Esophagus muscularis mucosa (tissue), 4 donors: ENCODE measurements around the gene KCNJ5.

Experiments
- CTCF ChIP-seq, 3 experiments: fragments of 200-600 bp in 2 of 3; fragments of 450-650 bp in 1 of 3; sonication (generic) in 2 of 3; IDR thresholded peaks; one replicate each; pipeline ENCODE4 v1.5.1; 2017 to 2019; ENCODE audit warnings: antibody characterized with exemption in 3 of 3, mild to moderate bottlenecking in 2 of 3, moderate library complexity in 1 of 3
- EP300 ChIP-seq: sonication (generic); formaldehyde crosslinking; IDR thresholded peaks from one replicate; pipeline ENCODE4 v1.6.1; 2017; ENCODE audit warnings: antibody characterized with exemption
- POLR2A ChIP-seq: fragments of 450-650 bp; IDR thresholded peaks from one replicate; pipeline ENCODE4 v1.6.1; 2017; ENCODE audit warnings: antibody characterized with exemption, moderate library complexity, mild to moderate bottlenecking, low read depth

DNA sequence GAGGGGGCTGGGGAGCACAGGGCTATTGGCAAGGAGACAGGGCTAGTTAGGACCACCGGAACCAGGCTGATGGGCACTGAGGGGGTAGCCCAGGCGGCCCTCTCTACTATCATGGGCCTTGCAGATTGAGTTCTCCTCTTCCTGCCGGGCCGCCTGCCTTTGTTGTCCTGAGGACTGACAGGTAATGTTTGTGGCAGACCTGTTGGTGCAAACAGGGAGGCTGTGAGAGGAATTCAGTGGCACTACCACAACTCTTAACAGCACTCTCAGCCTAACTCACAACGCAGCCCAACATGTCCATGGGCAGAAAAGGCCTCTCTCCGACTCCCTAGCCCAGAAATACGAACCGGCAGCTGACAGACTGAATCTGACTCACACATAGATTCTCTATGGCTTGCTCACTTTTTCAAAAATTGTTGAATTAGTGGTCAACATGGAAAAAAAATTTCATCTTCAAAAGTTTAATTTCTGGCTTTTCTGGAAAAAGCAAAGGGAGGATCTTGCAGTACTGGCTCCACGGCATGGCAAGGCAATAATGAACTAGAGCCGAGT is 11.4 kb downstream of the KCNJ5 start:
- no peak for TF ChIP-seq CTCF (IDR thresholded peaks at IDR 0.05)
- TF ChIP-seq POLR2A: no peak
- no peak for TF ChIP-seq EP300
